22Rv1 (cell line): Measurements from ENCODE around the gene WDR53.
"Not testable (repeated sequence)": the region's sequence is repeated elsewhere in the genome, so short reads cannot be mapped to it uniquely, and the experiment has no call there.

Experiments
- H3K27ac ChIP-seq: fragments of 450-650 bp; 2 replicates; pipeline ENCODE4 v1.5.1; 2017
- CTCF ChIP-seq: fragments of 450-650 bp; IDR thresholded peaks from 2 replicates; pipeline ENCODE4 v1.5.1; 2017; ENCODE audit warnings: mild to moderate bottlenecking
- ZFX ChIP-seq: fragments of 450-650 bp; IDR thresholded peaks from 2 replicates; pipeline ENCODE4 v1.6.1; 2017; ENCODE audit warnings: antibody characterized with exemption, borderline replicate concordance

Gene WDR53

GRCh38 chr3:196585044-196585757 lies 16.8 kb upstream of the WDR53 start:
- H3K27ac ChIP-seq, result no peak overlapping the region
- TF ChIP-seq ZFX, result no peak
- TF ChIP-seq CTCF, result no peak

- TF ChIP-seq CTCF, result no peak
- TF ChIP-seq ZFX, result no peak
- no peak overlapping the region for H3K27ac ChIP-seq
Measured at GRCh38 chr3:196572389-196572788, 4.0 kb upstream of the WDR53 start.

- H3K27ac ChIP-seq, result not testable (repeated sequence)
Measured at GRCh38 chr3:196570332-196570731, 2.0 kb upstream of the WDR53 start.

- H3K27ac ChIP-seq, result peak overlapping the region; percentile 88
- TF ChIP-seq ZFX, result no peak
- TF ChIP-seq CTCF, result no peak
Measured at GRCh38 chr3:196569003-196569516, 706 bp upstream of the WDR53 start.

- no peak for TF ChIP-seq CTCF
- TF ChIP-seq ZFX, result no peak
- H3K27ac ChIP-seq, result no peak overlapping the region
Measured at GRCh38 chr3:196563721-196564225, 4.6 kb downstream of the WDR53 start.

- TF ChIP-seq ZFX (no peak), CTCF (no peak)
- no peak overlapping the region for H3K27ac ChIP-seq
Measured at GRCh38 chr3:196559826-196560225, 8.5 kb downstream of the WDR53 start.

GRCh38 chr3:196558476-196558875 lies 9.9 kb downstream of the WDR53 start:
- H3K27ac ChIP-seq, result no peak overlapping the region
- TF ChIP-seq CTCF, result no peak

- TF ChIP-seq ZFX (no peak), CTCF (no peak)
- H3K27ac ChIP-seq, result no peak overlapping the region
Measured at GRCh38 chr3:196557236-196557635, 11.1 kb downstream of the WDR53 start.
